22Rv1 (cell line): ENCODE data around the gene CACNB2.
A peak's percentile ranks its signal among the peaks of the same experiment; 100 is the strongest.

Source experiments
- ZFX ChIP-seq: fragments of 450-650 bp; IDR thresholded peaks from 2 replicates; pipeline ENCODE4 v1.6.1; 2017; ENCODE audit warnings: antibody characterized with exemption, borderline replicate concordance
- TF ChIP-seq, protein P1 (sequence below): fragments of 450-650 bp; IDR thresholded peaks from 2 replicates; pipeline ENCODE4 v1.5.1; 2017; ENCODE audit warnings: mild to moderate bottlenecking

DNA sequence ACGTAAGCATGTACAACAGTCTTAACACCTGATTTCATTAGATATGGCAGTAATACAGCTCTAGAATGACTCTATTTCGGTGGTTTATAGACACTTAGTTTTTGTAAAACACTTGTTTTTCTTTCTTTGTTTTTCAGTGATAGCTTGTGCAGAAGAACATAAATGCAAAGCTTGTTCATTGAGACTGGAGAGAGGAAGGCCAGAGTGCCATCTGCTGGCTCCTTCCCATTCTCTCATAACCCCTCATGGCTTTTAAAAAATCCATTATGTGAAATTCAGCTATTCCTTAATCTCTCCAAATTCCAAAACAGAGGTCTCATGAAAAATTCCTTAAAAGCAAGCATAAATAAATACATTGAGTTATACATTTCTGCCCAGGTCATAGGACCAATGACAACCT is 76.3 kb downstream of the CACNB2 start:
- TF ChIP-seq, protein P1, sequence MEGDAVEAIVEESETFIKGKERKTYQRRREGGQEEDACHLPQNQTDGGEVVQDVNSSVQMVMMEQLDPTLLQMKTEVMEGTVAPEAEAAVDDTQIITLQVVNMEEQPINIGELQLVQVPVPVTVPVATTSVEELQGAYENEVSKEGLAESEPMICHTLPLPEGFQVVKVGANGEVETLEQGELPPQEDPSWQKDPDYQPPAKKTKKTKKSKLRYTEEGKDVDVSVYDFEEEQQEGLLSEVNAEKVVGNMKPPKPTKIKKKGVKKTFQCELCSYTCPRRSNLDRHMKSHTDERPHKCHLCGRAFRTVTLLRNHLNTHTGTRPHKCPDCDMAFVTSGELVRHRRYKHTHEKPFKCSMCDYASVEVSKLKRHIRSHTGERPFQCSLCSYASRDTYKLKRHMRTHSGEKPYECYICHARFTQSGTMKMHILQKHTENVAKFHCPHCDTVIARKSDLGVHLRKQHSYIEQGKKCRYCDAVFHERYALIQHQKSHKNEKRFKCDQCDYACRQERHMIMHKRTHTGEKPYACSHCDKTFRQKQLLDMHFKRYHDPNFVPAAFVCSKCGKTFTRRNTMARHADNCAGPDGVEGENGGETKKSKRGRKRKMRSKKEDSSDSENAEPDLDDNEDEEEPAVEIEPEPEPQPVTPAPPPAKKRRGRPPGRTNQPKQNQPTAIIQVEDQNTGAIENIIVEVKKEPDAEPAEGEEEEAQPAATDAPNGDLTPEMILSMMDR = peak; percentile 68
- TF ChIP-seq ZFX = no peak
